ENCODE results near the gene APBB3.

Gene APBB3

DNA sequence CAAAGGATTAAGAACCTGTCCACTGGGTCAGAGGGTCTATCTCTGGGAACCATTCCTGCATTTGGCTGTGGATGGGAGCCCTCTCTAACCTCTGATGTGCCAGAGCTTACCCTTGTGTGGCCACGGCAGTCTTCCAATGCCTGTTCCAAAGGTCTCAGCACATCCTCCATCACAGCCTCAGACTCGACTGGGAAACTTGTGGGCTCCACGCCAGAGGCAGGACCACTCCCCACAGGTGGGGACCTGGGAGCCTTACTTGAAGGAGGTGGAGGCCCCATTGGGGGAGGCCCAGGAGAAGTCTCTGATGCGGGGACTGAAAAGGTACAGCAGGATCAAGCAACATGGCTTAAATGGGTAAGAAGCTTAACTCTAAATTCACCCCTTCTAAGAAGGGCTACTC lies 12.5 kb downstream of the APBB3 start:
- DNase-seq = no peak

DNA sequence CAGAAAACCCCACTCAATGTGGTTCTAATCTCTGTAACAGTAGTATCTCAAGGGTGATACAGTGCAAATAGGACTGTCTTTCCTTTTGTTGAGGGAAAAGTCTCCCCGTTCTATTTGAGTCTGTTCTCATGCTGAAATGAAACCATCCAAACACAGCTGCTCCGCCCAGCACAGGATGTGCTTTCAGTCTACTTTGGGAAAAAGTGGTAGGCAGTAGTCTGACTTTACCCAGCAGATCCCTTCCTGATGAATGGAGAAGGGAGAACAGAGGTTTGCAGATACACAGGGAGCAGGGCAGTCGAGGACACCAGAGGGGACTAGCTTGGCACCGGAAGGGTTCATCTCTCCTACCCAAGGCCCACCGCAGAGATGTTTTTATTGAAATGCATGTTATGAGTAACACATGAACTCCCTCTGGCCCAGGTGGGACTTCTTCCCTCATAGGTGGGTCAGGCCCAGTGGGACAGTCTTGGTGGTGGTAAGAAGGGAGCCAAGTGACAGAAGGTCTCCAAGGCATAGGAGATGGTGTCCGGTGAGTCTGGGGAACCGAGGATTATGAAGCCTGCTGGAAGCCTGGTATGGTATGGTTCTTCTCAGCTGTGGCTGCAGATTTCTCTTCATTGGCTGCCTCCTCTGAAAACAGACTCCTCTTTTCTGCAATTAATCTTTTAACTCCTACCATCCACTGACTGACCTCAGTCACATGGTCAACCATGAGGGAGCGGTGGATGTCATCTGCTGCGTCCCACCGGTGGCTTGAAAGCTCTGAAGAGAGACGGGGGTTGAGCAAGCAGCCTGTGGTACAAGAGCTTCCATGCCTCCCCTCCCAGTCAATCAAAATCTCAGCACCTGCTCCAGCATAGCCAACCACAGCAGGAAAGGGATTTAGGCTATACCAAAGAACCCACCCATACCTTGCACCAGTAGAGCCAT lies 14.0 kb downstream of the APBB3 start:
- DNase-seq = no peak

DNA sequence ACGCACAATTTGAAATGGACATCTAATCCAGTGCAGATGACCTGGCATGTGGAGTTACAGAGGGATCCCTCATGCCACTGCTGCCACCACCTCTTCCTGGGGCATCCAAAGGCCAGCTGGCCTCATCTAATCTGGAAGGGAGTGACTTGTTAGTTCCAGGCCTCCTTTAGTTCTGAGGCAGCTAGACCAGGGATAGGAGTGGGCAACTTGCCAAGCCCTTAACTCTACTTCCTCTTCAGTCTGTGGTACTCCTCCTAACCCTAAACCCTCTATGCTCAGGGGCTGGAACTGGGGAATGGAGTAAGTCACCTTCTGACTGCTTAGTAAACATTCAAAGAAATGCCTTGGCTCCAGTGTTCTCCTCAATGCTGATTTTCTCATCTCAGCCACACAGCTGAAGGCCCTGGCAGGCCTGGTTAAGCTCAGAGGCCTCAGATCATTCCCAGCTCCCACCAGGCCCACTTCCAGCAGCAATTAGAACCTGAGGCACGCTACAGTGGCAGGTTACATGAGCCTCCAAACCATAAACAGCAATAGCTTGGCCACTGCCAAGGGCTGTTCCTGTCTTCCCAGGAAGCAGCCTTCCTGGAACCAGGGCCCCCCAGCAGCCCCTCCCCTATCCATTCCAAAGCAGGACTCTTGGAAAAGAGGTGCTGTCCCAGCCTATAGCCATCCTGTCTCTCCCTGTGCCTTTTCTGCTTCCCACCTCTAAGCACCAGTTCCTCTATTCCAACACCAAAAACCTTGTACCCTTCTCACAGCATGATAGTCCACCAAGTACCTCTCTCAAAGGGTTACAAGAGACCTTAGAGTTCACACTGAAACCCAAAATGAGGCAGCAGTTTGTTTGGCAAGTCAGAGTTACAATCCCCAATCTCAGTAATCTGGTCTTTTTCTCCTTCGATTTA lies 14.9 kb downstream of the APBB3 start:
- no peak for DNase-seq

DNA sequence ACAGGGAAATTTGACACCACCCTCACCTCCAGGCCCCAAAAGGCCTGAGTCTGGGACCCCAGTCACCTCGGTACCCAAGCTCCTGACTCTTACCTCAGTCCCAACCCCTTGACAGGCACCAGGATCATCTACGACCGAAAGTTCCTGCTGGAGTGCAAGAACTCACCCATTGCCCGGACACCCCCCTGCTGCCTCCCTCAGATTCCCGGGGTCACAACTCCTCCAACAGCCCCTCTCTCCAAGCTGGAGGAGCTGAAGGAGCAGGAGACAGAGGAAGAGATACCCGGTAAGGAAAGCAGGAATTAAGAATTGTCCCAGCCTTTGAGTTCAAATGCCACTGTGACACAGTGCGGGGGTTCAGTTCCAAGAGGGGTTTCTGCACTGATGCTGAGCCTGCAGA lies 15.6 kb downstream of the APBB3 start:
- DNase-seq = no peak

DNA sequence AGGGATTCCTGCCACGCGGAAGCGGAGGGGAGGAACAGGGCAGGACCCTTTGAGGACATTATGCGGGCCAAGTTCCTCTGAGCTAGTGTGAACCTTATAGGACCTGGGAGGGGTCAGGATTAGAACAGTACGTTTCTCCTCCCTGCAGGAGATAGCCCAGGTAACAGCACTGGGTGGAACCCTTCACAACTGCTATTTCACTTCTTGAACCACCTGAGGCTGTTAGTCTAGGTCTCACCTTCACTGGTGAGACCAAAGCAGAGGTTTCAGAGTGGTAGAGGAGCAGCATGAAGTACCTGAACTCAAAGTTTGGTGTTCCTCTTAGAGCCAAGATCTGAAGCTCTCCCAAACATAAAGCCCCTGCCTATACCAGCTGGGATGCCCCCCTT lies 16.1 kb downstream of the APBB3 start:
- no peak for DNase-seq

DNA sequence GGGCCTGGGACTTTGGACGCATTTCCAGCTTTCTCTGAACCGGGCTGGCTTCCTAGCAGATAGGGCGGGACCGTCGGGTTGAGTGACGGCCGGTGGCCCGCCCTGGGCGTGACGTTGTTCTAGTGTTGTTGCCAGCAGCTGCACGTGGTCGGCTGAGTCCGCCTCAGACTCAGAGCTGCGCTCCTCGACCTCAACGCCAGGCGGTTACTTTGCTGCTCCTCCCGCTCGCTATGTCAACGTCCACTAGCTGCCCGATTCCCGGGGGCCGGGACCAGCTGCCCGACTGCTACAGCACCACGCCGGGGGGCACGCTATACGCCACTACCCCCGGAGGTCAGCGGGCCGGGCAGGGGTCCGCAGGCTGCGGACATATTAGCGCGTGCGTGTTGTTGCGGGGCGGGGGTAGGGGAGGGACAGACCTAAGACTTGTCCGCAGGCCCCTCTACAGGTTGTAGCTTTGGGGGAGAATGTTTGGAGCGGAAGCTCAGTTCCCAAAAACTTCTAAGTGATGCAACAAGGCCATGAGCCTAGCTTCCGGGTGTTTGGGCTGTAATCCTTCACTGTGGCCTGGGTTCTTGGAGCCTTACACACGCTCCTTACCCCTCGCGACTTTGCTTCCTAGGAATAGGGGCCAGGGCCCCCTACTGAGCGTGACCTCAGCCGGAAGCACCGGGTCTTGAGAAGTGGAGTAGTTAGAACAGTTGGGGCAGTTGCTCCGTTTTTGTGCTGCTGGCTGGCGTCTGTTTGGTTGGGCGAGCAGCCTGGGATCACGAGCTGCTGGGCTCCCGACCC lies 16.7 kb downstream of the APBB3 start, which contains the start of gene EIF4EBP3:
Gene EIF4EBP3 (plus strand): TSS at position 155 of the 792 bp plus-strand sequence. CDS start 76 bp downstream, at position 231.
- DNase-seq = peak; percentile 82

DNA sequence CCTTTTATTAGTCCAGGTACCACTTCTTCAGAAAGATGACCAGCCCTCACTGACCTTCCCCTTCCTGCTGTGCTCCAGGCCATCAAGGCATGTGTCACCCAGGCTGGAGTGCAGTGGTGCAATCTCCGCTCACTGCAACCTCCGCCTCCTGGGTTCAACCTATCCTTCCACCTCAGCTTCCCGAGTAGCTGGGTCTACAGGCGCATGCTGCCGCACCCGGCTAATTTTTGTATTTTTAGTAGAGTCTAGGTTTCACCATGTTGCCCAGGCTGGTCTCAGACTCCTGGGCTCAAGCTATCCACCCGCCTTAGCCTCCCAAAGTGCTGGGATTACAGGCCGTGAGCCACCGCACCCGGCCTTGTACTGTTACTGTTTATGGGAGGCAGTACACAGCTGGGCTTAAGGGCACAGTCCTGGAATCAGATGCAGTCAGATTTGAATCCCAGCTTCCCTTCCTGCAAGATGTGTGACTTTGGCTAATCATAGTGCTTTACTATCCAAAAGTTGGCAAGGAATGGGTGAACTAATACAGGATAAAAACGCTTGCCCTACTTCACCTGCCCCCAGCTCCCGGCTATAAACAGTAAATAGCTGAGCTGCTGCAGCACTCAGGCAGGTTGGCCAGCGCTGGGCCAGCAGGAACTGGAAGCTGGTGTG lies 17.4 kb downstream of the APBB3 start:
- DNase-seq = no peak

DNA sequence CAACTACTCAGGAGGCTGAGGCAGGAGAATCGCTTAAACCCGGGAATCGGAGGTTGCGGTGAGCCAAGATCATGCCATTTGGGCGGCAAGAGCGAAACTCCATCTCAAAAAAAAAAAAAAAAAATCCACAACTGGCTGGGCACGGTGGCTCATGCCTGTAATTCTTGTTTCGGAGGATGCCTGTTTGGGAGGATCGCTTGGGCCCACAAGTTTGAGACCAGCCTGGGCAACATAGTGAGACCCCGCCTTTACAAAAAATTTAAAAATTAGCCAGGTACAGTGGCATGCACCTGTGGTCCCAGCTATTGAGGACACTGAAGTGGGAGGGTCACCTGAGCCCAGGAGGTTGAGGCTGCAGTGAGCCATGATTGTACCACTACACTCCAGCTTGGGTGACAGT lies 18.8 kb downstream of the APBB3 start:
- no peak for DNase-seq

DNA sequence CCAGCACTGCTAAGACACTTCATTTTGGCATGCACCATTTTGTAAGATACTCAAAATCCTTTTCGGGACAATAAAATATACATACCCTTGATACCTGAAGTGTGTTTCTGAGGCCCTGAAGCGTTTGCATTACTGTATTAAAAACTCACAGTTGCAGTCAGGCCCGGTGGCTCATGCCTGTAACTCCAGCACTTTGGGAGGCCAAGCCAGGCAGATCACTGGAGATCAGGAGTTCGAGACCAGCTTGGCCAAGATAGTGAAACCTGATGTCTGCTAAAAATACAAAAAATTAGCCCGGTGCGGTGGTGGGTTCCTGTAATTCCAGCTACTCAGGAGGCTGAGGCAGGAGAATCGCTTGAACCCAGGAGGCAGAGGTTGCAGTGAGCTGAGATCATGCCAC lies 19.4 kb downstream of the APBB3 start:
- no peak for DNase-seq

DNA sequence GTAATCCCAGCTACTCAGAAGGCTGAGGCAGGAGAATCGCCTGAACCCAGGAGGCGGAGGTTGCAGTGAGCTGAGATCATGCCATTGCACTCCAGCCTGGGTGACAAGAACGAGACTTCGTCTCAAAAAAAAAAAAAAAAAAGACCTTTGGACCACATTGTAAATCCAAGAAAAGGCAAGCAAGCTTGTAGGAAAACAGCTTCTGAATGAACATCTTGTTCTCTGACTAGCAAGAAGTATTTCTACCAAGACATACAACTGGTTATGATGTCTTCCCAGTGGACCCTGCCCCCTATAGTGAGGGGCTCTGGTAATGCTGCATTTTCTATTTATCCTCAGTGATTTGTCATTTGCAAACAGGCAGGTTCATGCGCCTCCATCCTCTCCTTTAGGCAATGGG lies 21.4 kb downstream of the APBB3 start:
- DNase-seq = no peak

DNA sequence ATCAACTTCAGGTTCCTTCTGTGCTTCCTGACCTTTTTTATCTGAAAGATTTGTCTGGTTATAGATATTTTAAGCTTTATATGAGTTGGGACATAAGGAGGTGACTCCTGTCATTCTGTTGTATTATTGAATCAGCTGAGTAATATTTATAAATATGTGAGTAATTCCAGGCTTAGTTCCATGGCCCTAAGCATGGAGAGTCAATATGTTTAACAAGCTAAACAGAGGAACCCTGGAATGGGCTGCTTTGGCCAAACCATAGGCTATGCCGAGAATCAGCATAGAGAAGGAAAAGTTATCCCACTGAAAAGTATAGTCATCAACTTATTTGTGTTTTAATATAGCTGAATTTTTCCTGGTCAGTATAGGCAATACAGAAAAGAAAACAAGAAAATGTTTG lies 24.2 kb downstream of the APBB3 start:
- no peak for DNase-seq

DNA sequence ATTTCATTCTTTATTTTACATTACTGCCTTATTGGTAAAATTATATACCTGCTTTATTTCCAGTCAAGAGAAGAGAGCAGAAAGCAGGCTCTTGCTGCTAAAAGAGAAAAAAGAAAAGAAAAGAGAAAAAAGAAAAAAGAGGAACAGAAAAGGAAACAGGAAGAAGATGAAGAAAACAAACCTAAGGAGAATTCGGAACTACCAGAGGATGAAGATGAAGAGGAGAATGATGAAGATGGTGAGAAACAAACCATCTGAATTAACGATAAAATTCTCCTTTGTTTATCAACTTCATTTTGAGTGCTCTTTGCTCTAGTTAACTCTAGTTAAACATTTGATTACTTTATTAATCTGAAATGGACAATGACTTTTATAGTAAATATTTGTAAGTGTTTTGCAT lies 40.4 kb downstream of the APBB3 start:
- no peak for DNase-seq

DNA sequence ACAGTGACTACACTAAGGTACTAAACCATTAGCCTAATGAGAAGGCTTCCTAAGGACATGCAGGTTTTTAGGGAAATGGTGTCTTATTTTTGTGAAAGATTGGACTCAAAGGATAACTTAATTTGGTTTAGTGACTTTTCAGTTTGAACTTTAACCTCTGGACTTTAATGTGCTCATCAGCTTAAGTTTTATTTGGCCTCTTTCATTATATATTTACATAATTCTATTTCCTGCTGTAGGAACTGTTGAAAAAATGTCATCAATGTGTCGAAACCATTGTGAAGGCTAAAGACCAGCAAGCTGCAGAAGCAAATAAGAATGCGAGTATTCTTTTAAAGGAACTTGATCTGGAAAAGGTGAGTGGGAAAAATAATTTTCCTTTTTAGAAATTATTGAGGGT lies 51.3 kb downstream of the APBB3 start:
- no peak for DNase-seq

DNA sequence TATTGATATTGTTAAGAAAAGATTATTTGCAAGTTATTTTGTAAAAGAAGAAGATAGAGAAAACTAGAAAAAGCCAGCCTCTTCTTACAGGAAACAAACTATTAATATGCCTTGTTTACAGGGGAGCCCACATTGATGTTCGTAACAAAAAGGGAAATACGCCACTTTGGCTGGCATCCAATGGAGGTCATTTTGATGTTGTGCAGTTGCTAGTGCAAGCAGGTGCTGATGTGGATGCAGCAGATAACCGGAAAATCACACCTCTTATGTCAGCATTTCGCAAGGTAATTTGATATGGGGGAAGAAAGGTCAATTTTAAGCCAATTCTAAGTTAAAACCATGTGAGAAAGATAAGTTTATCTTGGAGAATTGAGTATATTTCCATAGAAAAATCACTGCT lies 54.5 kb downstream of the APBB3 start:
- DNase-seq = no peak

Measured in stimulated activated naive CD4-positive, alpha-beta T cell treated with Interleukin-2 at 50 U/mL for 16 hours (primary cell).